HG02943 (cell line): ENCODE data around the gene FBXO31.

Experiments
- ATAC-seq: cut with Tn5 transposase; IDR thresholded peaks from one replicate; pipeline ENCODE4 v1.9.1; 2021; ENCODE audit warnings: mild to moderate bottlenecking, low read depth, moderate library complexity; ENCODE audit not compliant: unreplicated experiment

The FBXO31 gene

DNA sequence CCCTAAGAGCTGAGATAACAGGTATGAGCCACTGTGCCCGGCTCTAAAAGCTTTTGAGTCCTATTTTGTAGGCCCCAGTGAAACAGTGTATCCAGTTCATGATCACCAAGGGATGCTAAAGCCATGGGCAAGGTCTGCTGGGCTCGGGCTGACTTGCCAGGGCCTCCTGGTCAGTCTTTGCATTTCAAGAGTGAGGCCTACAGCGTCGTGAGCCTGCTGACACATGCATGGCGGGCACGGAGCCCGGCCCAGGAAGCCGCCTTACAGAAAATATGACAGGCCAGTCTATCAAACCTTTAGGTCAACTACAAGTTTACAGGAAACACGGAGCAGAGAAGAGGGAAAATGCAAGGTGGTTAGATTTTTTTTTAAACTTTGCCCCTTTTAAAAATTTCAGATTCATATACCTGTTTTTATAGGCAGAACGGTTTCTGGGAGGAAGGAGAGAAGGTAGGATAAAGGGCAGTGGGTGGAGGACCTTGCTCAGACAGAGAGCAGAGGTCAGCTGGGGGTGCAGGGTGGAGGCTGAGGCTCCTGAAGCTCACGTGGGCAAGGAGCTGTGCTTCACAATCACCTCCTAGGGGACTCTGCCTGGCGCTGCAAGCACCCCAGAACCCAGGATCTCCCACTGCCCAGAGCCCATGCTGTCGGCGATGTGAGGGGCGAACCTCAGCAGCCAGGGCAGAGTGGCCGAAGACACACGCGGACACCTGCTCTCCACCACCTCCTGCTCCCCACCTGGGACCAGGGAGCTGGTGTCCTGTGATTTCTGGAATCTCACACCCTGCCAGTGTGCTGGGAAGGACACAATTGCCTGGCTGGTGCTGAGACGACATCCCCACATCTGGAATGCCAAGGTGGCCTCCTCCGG lies 87.7 kb downstream of the FBXO31 start:
- no peak for ATAC-seq

DNA sequence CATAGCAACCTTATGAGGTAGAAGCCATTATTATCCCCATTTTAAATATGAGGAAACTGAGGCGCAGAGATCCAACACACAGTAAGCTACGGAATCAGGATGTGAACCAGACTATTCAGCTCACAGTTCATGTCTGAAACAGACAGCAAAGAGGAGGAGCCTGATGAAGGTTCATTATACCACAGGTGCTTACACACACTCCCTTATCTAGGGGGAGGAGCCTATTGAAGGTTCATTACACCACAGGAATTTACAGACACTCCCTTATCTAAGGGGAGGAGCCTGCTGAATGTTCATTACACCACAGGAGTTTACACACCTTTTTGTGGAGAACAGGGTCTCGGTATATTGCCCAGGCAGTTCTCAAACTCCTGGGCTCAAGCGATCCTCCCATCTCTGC lies 88.3 kb downstream of the FBXO31 start:
- no peak for ATAC-seq

DNA sequence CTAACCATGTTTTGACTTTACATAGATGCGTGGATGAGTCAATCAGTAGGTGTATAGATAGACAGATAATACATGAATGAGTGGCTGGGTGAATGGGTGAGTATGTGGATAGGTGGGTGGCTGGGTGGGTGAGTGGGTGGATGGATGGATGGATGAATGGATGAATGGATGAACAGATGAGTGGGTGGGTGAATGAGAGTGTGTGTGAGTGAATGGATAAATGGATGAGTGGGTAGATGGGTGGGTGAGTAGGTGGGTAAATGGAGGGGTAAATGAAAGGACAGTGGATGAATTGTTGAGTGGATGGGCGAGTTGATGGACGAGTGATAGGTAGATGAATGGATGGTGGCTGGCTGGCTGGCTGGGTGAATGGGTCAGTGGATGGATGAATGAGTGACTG lies 89.6 kb downstream of the FBXO31 start:
- ATAC-seq: no peak

DNA sequence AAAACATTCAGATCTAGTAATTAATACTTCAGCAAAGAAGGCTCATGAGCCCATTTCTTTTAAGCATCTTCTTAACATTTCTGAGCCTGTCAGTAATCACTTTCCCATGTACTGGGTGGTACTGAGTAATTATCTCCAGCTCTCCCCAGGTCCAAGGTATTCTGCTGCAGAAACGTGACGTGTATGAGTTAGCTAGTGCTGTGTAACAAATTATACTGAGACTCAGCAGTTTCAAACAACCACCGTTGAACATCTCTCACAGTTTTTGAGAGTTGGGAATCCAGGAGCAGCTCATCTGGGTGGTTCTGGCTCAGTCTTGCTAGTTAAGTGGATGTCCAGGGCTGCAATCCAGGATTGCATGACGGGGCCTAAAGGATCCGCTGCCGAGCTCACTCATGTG lies 91.6 kb downstream of the FBXO31 start:
- no peak for ATAC-seq

DNA sequence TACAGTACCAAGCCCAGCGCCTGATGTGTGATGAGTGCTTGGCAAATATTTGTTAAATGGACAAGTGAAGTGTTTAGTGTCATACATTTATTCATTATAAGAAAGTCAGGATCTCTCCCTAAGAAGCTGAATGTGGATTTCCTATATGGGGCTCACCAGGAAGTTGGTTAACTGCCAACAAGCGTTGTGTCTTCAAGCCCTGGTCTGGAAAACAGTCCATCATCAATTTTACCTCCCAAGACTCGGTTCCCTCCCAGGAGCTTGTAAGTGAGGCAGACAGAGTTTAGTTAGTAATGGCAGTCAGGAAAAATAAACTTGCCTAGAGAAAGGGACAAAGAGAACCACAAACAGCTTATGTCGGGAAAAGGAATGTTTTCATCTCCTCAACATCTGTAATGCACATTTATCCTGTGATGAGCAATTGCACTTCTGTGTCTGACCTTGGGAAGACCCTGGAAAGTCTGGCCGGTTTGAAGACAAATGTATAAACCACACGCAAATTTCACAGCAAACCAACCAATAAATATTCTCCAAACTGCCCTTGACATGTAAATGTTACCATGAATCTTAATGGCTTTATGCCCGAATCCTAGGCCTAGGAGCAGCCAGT lies 94.7 kb downstream of the FBXO31 start:
- no peak for ATAC-seq

DNA sequence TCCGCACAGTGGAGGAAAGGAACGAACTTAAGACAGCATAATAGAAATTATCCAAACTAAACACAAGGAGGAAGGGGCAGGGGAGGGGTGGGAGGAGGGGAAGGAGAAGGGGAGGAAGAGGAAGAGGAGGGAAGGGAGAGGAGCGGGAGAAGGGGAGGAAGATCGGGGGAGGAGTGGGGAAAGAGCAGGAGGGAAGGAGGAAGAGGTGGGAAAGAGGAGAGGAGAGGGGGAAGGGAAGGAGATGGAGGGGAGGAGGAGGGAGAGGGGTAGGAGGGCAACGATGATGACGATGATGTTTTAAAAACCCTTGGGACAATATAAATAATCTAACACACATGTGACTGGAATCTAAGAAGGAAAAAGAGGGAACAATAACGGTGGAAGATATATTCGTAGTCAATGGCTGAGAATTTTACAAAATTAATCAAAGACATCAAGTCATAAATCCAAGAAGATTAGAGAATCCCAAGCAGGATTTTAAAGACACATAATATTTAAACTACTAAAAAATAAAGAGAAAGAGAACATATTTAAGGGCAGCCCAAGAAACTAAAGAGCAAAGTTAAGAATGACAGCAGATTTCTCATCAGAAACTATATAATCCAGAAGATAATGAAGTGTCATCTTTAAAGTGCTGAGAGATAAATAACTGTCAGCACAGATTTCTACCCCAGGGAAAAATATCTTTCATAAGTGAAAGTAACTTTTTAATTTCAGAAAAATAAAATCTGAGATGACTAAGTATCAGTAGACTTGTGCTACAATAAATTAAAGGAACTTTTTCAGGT lies 96.5 kb downstream of the FBXO31 start:
- ATAC-seq: no peak

DNA sequence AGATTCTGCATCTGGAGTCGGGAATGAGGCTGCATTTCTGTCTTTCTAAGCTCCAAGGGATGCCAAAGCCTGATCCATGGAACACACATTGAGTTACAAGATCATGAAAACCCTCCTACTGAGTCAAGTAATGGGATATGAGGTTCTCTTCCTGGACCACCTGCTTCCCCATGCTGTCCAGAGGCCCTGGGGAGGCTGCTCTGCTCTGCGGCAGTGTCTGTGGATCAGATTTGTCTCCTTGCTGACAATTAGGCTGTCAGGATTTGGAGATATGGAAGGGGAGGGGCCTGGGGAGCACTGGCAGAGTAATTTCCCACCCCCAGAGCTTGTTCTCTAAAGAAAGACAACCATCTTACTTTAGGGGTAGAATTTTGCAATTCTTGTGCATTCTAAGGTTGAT lies 99.4 kb downstream of the FBXO31 start:
- ATAC-seq: no peak

DNA sequence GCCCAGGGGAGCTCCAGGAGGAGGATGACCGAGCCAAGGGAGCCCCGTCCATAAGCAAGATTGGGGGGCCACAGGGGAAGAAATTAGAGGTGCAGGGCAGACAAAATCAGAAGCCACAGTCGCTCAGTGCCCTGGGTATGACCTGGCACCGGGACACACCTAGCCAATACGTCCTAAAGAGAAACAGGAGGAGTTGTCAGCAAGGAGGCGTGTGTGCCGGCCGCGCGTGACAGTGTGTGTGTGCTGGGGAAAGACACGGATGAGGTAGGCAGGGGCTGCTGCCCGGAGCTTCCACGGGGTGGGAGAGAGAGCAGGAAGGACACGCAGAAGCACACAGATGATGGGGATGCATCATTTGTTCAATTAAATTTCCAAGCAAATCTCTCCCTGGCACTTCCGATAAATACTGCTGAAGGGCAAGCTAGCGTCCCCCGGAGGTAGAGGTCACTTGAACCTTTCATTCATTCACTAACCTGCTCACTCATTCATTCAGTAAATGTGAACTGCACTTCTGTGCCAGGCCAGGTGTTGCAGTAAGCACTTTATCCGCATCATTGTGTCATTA lies 104.4 kb downstream of the FBXO31 start:
- ATAC-seq: no peak

DNA sequence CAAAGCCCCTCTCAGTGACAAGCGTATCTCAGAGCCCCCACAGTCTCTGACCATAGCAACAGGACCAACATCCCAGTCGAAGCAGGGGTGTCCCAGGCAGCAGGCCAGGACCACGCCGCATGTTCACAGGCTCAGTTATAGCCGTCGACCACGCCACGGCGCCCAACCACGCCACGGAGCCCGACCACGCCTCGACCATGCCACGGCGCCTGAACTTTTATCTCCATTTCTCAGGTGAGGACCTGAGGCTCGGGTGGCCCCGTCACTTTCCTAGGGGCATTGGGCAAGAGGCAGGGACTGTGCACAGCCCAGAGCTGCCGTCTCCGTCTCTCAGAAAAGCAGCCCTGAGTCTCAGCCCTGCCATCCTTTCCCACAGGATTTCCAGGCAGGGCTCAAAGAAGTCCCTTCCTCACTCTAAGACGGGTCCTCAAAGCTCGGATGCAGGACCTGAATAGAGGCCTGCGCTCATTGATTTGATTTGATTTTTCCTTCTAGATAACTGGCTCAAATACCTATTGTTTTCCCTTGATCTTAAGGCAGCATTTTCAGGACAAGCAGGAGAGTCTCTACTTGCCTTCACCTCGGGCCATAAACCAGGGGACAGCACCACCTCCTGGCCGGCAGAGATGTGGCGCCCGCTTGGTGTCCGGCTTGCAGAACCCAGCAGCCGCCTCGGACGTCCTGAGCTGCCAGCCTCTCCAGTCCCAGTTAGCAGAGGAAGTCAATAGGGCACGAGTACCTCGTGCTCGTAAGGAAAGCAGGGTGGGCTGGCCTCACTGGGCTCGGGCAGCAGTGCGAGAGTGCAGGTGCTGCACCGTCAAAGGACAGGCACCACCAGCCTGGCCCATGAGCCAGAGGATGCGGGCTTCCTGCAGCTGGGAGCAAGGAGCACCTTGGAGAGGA lies 105.1 kb downstream of the FBXO31 start:
- no peak for ATAC-seq
